WERI-Rb-1 (cell line): ENCODE measurements around the gene ZFYVE19.

ENCODE experiments used
- DNase-seq: peaks from one replicate; pipeline ENCODE4 v3.0.0-alpha.2; 2020
- H3K27ac ChIP-seq: fragments of 250-450 bp; sonication (Bioruptor Pico); 2 replicates; pipeline ENCODE4 v1.5.1; 2020; ENCODE audit warnings: mild to moderate bottlenecking, moderate library complexity
- H3K27me3 ChIP-seq: fragments of 250-450 bp; sonication (Bioruptor Pico); 2 replicates; pipeline ENCODE4 v1.5.1; 2021; ENCODE audit warnings: mild to moderate bottlenecking, low read depth, moderate library complexity; ENCODE audit not compliant: insufficient read depth, severe bottlenecking
- H3K36me3 ChIP-seq: fragments of 250-450 bp; sonication (Bioruptor Pico); 2 replicates; pipeline ENCODE4 v1.5.1; 2020; ENCODE audit warnings: mild to moderate bottlenecking, moderate library complexity
- H3K4me3 ChIP-seq: 2 replicates; pipeline ENCODE4 v1.5.1; 2011; ENCODE audit warnings: low read depth, mild to moderate bottlenecking, control low read depth, low read length
- H3K9me3 ChIP-seq: fragments of 250-450 bp; sonication (Bioruptor Pico); 2 replicates; pipeline ENCODE4 v1.5.1; 2021; ENCODE audit warnings: mild to moderate bottlenecking, moderate library complexity; ENCODE audit not compliant: severe bottlenecking
- TF ChIP-seq, protein P1 (sequence below): IDR thresholded peaks from 2 replicates; pipeline ENCODE4 v1.5.1; 2011; ENCODE audit warnings: low read depth, mild to moderate bottlenecking, control low read depth, inconsistent platforms, low read length

Gene ZFYVE19

GRCh38 chr15:40773902-40774301 is 33.0 kb upstream of the ZFYVE19 start:
- Histone ChIP-seq H3K9me3 (no peaks in the 10 kb centered on the region), H3K27ac (no peak overlapping the region), H3K27me3 (no peaks in the 10 kb centered on the region), H3K36me3 (peaks cover 33% of the 10 kb centered on the region), H3K4me3 (no peak overlapping the region)
- no peak for DNase-seq
- TF ChIP-seq, protein P1, sequence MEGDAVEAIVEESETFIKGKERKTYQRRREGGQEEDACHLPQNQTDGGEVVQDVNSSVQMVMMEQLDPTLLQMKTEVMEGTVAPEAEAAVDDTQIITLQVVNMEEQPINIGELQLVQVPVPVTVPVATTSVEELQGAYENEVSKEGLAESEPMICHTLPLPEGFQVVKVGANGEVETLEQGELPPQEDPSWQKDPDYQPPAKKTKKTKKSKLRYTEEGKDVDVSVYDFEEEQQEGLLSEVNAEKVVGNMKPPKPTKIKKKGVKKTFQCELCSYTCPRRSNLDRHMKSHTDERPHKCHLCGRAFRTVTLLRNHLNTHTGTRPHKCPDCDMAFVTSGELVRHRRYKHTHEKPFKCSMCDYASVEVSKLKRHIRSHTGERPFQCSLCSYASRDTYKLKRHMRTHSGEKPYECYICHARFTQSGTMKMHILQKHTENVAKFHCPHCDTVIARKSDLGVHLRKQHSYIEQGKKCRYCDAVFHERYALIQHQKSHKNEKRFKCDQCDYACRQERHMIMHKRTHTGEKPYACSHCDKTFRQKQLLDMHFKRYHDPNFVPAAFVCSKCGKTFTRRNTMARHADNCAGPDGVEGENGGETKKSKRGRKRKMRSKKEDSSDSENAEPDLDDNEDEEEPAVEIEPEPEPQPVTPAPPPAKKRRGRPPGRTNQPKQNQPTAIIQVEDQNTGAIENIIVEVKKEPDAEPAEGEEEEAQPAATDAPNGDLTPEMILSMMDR: no peak

DNA sequence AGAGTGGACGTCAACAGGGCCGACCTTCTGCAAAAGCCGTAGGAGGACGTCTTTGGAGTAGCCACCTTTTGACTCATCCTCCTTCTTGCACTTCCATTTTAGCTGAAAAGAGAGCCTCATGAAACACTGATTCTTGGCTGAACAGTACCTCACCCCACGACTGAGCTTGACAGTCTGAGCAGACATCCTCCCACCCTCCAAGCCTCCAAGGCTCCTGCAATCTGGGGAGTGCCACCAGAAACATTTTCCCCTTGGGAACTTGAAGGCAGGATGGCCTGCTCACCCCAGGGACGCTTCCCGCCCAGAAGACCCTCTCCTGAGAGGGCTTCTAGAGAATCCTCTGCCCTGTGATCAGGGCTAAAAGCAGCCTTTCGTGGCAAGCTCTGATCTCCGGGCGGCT is 31.9 kb upstream of the ZFYVE19 start:
- no peak overlapping the region for H3K4me3 ChIP-seq
- H3K27me3 ChIP-seq: no peaks in the 10 kb centered on the region
- H3K9me3 ChIP-seq: no peaks in the 10 kb centered on the region
- TF ChIP-seq, protein P1: no peak
- peaks cover 37% of the 10 kb centered on the region for H3K36me3 ChIP-seq
- H3K27ac ChIP-seq: no peak overlapping the region
- DNase-seq: no peak

DNA sequence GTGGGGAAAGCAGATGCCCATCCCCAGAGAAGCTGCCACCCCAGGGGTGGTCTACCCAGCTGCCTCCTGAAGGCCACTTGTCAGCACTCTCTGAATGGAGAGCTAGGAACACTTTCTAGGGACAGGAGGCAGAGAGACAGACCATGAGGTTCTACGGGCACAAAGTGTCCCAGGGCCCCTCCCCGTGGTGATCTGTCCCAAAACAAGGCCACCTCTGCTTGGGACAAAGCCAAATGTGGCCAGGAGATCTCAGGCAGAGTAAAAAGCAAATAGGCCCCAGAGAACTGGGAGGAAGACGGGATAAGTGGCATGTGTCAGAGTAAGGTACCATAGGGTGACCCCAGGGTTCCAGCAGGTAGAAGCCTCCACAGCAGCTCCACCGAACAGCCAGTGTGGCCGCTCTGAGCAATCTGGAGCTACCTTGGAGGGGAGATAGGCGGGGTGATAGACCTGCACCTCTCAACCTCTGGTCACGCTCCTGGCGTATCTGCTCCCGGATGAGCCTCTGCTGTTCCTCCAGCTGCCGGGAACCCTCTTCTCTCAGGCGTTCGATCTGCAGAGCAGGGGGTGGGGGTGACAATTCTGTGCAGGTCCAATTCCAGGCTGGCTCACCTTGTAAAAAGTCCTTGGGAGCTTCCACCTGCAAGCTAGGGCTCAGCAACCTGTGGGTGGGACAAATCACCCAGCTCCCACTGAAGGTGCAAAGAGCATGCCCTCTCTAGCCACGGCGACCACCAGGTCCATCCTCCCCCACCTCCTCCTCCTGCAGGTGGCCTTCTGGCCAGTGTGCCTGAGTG is 31.0 kb upstream of the ZFYVE19 start:
- no peaks in the 10 kb centered on the region for H3K27me3 ChIP-seq
- H3K36me3 ChIP-seq: peaks cover 37% of the 10 kb centered on the region
- no peak for DNase-seq
- no peaks in the 10 kb centered on the region for H3K9me3 ChIP-seq
- H3K4me3 ChIP-seq: no peak overlapping the region
- no peak overlapping the region for H3K27ac ChIP-seq
- TF ChIP-seq, protein P1: no peak

GRCh38 chr15:40776537-40777141 is 30.2 kb upstream of the ZFYVE19 start:
- no peaks in the 10 kb centered on the region for H3K27me3 ChIP-seq
- H3K27ac ChIP-seq: no peak overlapping the region
- no peak for DNase-seq
- no peak overlapping the region for H3K4me3 ChIP-seq
- no peaks in the 10 kb centered on the region for H3K9me3 ChIP-seq
- TF ChIP-seq, protein P1: no peak
- H3K36me3 ChIP-seq: peaks cover 37% of the 10 kb centered on the region

- Histone ChIP-seq H3K27me3 (no peaks in the 10 kb centered on the region), H3K4me3 (no peak overlapping the region), H3K36me3 (peaks cover 11% of the 10 kb centered on the region), H3K9me3 (no peaks in the 10 kb centered on the region), H3K27ac (no peak overlapping the region)
- TF ChIP-seq, protein P1: peak; percentile 97
- peak; percentile 83 for DNase-seq
Measured at GRCh38 chr15:40782609-40783227, 24.2 kb upstream of the ZFYVE19 start.
